NB4 (cell line): ENCODE data around the gene UNC45B.

ENCODE experiments used
- CTCF ChIP-seq: IDR thresholded peaks from one replicate; pipeline ENCODE4 v1.5.1; 2012; ENCODE audit warnings: low read depth, low read length
- MAX ChIP-seq: IDR thresholded peaks from 2 replicates; pipeline ENCODE4 v1.6.1; 2011; ENCODE audit warnings: low read depth, low read length
- MYC ChIP-seq: IDR thresholded peaks from 2 replicates; pipeline ENCODE4 v1.6.1; 2011; ENCODE audit warnings: low read depth, low read length
- POLR2A ChIP-seq: IDR thresholded peaks from 2 replicates; pipeline ENCODE4 v1.6.1; 2011; ENCODE audit warnings: mild to moderate bottlenecking; ENCODE audit not compliant: insufficient read length; ENCODE audit errors: extremely low read depth

GRCh38 chr17:35167046-35167445 lies 19.4 kb downstream of the UNC45B start:
- TF ChIP-seq CTCF = no peak
- no peak for TF ChIP-seq POLR2A
- no peak for TF ChIP-seq MAX
- TF ChIP-seq MYC = no peak
